ENCODE data around the gene FAM117B. TPM values are rescaled to one million over a fixed set of nuclear protein-coding genes. Genes with fewer than 3 reads are reported as not detected.

Gene FAM117B
- total RNA-seq, 2 donors from 2014 or later: 11.4 to 16.7 TPM

DNA sequence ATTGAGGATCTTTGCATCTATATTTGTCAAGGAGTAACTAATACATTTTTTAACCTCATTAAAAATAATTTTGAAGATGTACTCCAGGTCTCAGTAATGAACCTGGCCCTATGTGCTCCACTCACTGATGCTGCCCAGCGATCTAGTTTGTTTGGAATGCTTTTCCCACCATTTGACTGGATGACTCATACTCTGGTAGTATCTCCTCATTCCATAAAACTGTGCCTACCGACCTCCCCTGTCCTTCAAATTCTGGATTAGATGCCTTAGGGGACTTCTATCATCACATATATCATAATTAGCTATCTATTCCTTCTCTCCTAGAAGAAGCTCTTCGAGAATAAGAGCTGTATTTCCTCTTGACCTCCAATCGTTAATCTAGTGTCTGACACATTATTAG lies 83.8 kb downstream of the FAM117B start:
- Mint-ChIP-seq H3K4me3 (no peak overlapping the region), H3K9me3 (peaks cover 7 to 10% of the 10 kb centered on the region in 2 donors), H3K27ac (no peak overlapping the region), H3K4me1 (ENCODE audit: low read depth) (peaks cover 45% of the 10 kb centered on the region), H3K36me3 (ENCODE audit: insufficient read depth in 2 of 2) (peaks cover 12 to 20% of the 10 kb centered on the region in 2 donors), H3K27me3 (ENCODE audit: low read depth) (no peaks in the 10 kb centered on the region)
- no peak for DNase-seq
- ATAC-seq (replicated peaks in 1 of 2): no peak

DNA sequence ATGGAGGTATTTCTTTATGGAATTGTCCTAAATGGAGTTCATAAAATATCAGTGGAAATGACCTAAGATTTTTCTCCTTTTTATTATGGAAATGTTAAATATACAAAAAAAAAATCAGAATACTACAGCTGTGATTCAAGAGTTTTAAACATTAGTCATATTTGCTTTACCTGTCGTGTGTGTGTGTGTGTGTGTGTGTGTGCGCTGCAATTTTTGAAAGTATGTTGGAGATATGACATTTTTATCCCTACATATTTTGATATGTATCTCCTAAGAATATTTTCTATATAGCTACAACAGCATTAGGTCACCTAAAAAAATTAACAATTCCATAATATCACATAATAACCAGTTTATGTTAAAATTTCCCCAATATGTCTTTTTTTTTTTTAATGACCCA lies 85.5 kb downstream of the FAM117B start:
- peaks cover 7 to 10% of the 10 kb centered on the region in 2 donors for H3K9me3 Mint-ChIP-seq
- ATAC-seq (replicated peaks in 1 of 2) (no peak), DNase-seq (no peak)
- H3K4me1 Mint-ChIP-seq (ENCODE audit: low read depth): peaks cover 45% of the 10 kb centered on the region
- H3K4me3 Mint-ChIP-seq: no peak overlapping the region
- H3K27me3 Mint-ChIP-seq (ENCODE audit: low read depth): no peaks in the 10 kb centered on the region
- H3K36me3 Mint-ChIP-seq (ENCODE audit: insufficient read depth in 2 of 2): peaks cover 12 to 17% of the 10 kb centered on the region in 2 donors
- H3K27ac Mint-ChIP-seq: no peak overlapping the region

- peaks cover 42% of the 10 kb centered on the region for H3K4me1 Mint-ChIP-seq (ENCODE audit: low read depth)
- no peak overlapping the region for H3K27ac Mint-ChIP-seq
- no peak overlapping the region for H3K4me3 Mint-ChIP-seq
- H3K9me3 Mint-ChIP-seq: peaks cover under 1 to 3% of the 10 kb centered on the region in 2 donors
- no peaks in the 10 kb centered on the region for H3K27me3 Mint-ChIP-seq (ENCODE audit: low read depth)
- DNase-seq: no peak
- H3K36me3 Mint-ChIP-seq (ENCODE audit: insufficient read depth in 2 of 2): peaks cover 3 to 4% of the 10 kb centered on the region in 2 donors
- ATAC-seq (replicated peaks in 1 of 2): no peak
Measured at GRCh38 chr2:202721621-202722020, 86.9 kb downstream of the FAM117B start.

DNA sequence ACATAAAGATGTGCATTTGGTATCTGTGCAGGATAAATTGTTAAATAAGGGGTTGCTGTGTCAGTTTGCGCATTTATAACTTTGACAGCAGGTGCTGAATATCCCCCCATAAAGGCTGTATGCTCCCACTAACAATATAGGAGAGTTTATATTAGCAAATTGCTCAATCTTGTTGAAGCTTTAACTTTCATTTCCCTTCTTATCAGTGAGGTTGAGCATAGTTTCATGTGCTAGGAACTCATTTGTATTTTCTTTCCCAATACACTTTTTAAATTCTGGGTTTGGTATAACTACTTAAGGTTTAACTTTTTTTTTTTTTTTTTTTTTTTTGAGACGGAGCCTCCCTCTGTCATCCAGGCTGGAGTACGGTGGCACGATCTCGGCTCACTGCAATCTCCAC lies 89.0 kb downstream of the FAM117B start:
- Mint-ChIP-seq H3K27me3 (ENCODE audit: low read depth) (no peaks in the 10 kb centered on the region), H3K4me1 (ENCODE audit: low read depth) (peaks cover 24% of the 10 kb centered on the region), H3K9me3 (no peaks in the 10 kb centered on the region), H3K36me3 (ENCODE audit: insufficient read depth in 2 of 2) (peaks cover 0 to 2% of the 10 kb centered on the region in 2 donors), H3K4me3 (no peak overlapping the region), H3K27ac (no peak overlapping the region)
- DNase-seq: no peak
- no peak for ATAC-seq (replicated peaks in 1 of 2)

GRCh38 chr2:202726070-202726469 lies 91.3 kb downstream of the FAM117B start:
- ATAC-seq (replicated peaks in 1 of 2) (no peak), DNase-seq (no peak)
- H3K4me3 Mint-ChIP-seq: no peak overlapping the region
- no peaks in the 10 kb centered on the region for H3K9me3 Mint-ChIP-seq
- no peak overlapping the region for H3K27ac Mint-ChIP-seq
- no peaks in the 10 kb centered on the region for H3K27me3 Mint-ChIP-seq (ENCODE audit: low read depth)
- H3K36me3 Mint-ChIP-seq (ENCODE audit: insufficient read depth in 2 of 2): peaks cover 2 to 9% of the 10 kb centered on the region in 2 donors
- H3K4me1 Mint-ChIP-seq (ENCODE audit: low read depth): peaks cover 10% of the 10 kb centered on the region

DNA sequence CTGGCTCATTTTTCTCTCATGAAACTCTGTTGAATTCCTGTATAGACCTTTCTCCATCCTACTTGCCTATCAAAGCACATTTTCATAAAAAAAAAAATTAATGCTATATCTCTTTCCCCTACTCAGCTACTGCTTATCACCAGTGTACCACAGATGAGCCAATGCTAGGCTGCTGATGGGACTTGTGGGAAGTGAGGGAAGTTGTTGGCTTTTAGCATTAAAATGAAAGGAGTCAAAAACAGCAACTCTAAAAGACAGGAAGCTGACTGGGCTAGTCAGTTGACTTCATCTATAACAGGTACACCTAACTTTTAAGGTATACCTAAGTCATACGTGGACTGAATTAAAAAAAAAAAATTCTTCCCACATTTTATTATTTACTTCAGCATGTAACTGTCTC lies 102.1 kb downstream of the FAM117B start:
- ATAC-seq (replicated peaks in 1 of 2): no peak
- no peak for DNase-seq
- H3K9me3 Mint-ChIP-seq: peaks cover 0 to 7% of the 10 kb centered on the region in 2 donors
- no peak overlapping the region for H3K4me3 Mint-ChIP-seq
- peaks cover 9 to 35% of the 10 kb centered on the region in 2 donors for H3K36me3 Mint-ChIP-seq (ENCODE audit: insufficient read depth in 2 of 2)
- H3K27me3 Mint-ChIP-seq (ENCODE audit: low read depth): no peaks in the 10 kb centered on the region
- H3K27ac Mint-ChIP-seq: no peak overlapping the region
- H3K4me1 Mint-ChIP-seq (ENCODE audit: low read depth): no peaks in the 10 kb centered on the region

GRCh38 chr2:202743613-202744012 lies 108.8 kb downstream of the FAM117B start:
- peaks cover 6 to 15% of the 10 kb centered on the region in 2 donors for H3K9me3 Mint-ChIP-seq
- no peak overlapping the region for H3K27ac Mint-ChIP-seq
- H3K4me3 Mint-ChIP-seq: no peak overlapping the region
- peaks cover 5% of the 10 kb centered on the region for H3K4me1 Mint-ChIP-seq (ENCODE audit: low read depth)
- peaks cover 18 to 38% of the 10 kb centered on the region in 2 donors for H3K36me3 Mint-ChIP-seq (ENCODE audit: insufficient read depth in 2 of 2)
- no peaks in the 10 kb centered on the region for H3K27me3 Mint-ChIP-seq (ENCODE audit: low read depth)
- no peak for ATAC-seq (replicated peaks in 1 of 2)
- no peak for DNase-seq

GRCh38 chr2:202749477-202749876 lies 114.7 kb downstream of the FAM117B start:
- ATAC-seq (replicated peaks in 1 of 2): no peak
- peaks cover 6 to 11% of the 10 kb centered on the region in 2 donors for H3K9me3 Mint-ChIP-seq
- H3K4me3 Mint-ChIP-seq: no peak overlapping the region
- H3K4me1 Mint-ChIP-seq (ENCODE audit: low read depth): peaks cover 47% of the 10 kb centered on the region
- H3K27ac Mint-ChIP-seq: peak overlapping the region; percentile 91
- peaks cover 9 to 17% of the 10 kb centered on the region in 2 donors for H3K36me3 Mint-ChIP-seq (ENCODE audit: insufficient read depth in 2 of 2)
- DNase-seq: no peak
- H3K27me3 Mint-ChIP-seq (ENCODE audit: low read depth): no peaks in the 10 kb centered on the region

- Mint-ChIP-seq H3K27ac (peak overlapping the region; percentile 91), H3K36me3 (ENCODE audit: insufficient read depth in 2 of 2) (peaks cover 6 to 16% of the 10 kb centered on the region in 2 donors), H3K4me3 (peak overlapping the region; percentile 35 to 68), H3K27me3 (ENCODE audit: low read depth) (no peaks in the 10 kb centered on the region), H3K4me1 (ENCODE audit: low read depth) (peaks cover 54% of the 10 kb centered on the region), H3K9me3 (peaks cover 2 to 10% of the 10 kb centered on the region in 2 donors)
- DNase-seq: no peak
- peak; percentile 37 to 53 for ATAC-seq (replicated peaks in 1 of 2)
Measured at GRCh38 chr2:202750763-202751427, 116.1 kb downstream of the FAM117B start.

DNA sequence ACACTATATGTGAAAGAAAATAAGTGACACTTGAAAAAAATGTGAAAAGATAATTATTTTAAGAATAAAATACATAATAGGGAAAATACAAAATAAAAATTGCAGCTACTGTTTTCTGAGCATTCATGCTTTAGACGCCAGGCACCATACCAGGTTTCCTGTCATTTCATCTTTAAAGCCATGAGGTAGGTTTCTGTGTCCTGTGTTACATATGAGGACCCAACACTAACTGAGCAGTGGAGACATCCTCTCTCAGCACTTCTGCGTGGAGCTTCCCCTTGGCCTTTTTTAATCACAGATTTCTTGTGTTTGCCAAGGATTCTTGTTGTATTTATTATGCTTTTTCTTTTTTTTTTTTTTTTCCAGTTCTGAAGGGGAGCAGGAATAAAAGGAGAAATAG lies 117.3 kb downstream of the FAM117B start:
- Mint-ChIP-seq H3K27ac (peak overlapping the region; percentile 62), H3K4me1 (ENCODE audit: low read depth) (peaks cover 57% of the 10 kb centered on the region), H3K27me3 (ENCODE audit: low read depth) (no peaks in the 10 kb centered on the region), H3K36me3 (ENCODE audit: insufficient read depth in 2 of 2) (peaks cover 4 to 16% of the 10 kb centered on the region in 2 donors), H3K9me3 (peaks cover 2 to 10% of the 10 kb centered on the region in 2 donors), H3K4me3 (peak overlapping the region in 1 of 2 donors; percentile 27)
- DNase-seq (no peak), ATAC-seq (replicated peaks in 1 of 2) (no peak)

- peaks cover 4 to 18% of the 10 kb centered on the region in 2 donors for H3K36me3 Mint-ChIP-seq (ENCODE audit: insufficient read depth in 2 of 2)
- no peaks in the 10 kb centered on the region for H3K27me3 Mint-ChIP-seq (ENCODE audit: low read depth)
- no peak overlapping the region for H3K27ac Mint-ChIP-seq
- peaks cover 2 to 10% of the 10 kb centered on the region in 2 donors for H3K9me3 Mint-ChIP-seq
- peaks cover 54% of the 10 kb centered on the region for H3K4me1 Mint-ChIP-seq (ENCODE audit: low read depth)
- DNase-seq (no peak), ATAC-seq (replicated peaks in 1 of 2) (no peak)
- H3K4me3 Mint-ChIP-seq: no peak overlapping the region
Measured at GRCh38 chr2:202754936-202755335, 120.2 kb downstream of the FAM117B start.

DNA sequence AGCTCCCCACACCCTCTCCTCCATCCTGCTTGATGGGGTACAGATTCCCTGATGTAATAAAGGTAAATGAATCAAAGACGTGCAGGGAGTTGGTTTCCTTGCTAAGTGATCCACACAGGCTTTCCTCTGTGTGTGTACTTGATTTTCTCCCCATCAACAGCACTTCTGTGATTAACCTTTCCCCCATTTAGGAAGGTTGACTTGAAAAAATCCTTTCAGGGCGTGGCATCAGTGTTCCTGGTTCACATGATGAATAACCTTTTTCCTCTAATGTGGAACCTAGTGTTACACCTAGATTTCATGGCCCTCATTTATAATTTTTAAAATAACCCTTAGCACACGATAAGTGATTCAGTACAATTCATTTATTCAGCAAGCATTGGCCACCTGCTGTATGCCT lies 121.8 kb downstream of the FAM117B start:
- H3K4me3 Mint-ChIP-seq: no peak overlapping the region
- no peaks in the 10 kb centered on the region for H3K27me3 Mint-ChIP-seq (ENCODE audit: low read depth)
- ATAC-seq (replicated peaks in 1 of 2): no peak
- H3K4me1 Mint-ChIP-seq (ENCODE audit: low read depth): peaks cover 44% of the 10 kb centered on the region
- no peak for DNase-seq
- no peak overlapping the region for H3K27ac Mint-ChIP-seq
- H3K36me3 Mint-ChIP-seq (ENCODE audit: insufficient read depth in 2 of 2): peaks cover 4 to 18% of the 10 kb centered on the region in 2 donors
- H3K9me3 Mint-ChIP-seq: peaks cover 2 to 10% of the 10 kb centered on the region in 2 donors

- no peak for ATAC-seq (replicated peaks in 1 of 2)
Measured at GRCh38 chr2:202757339-202757738, 122.6 kb downstream of the FAM117B start.

GRCh38 chr2:202758128-202758527 lies 123.4 kb downstream of the FAM117B start:
- peaks cover 0 to 7% of the 10 kb centered on the region in 2 donors for H3K9me3 Mint-ChIP-seq
- H3K4me3 Mint-ChIP-seq: no peak overlapping the region
- DNase-seq: no peak
- no peak for ATAC-seq (replicated peaks in 1 of 2)
- H3K27me3 Mint-ChIP-seq (ENCODE audit: low read depth): no peaks in the 10 kb centered on the region
- H3K36me3 Mint-ChIP-seq (ENCODE audit: insufficient read depth in 2 of 2): peaks cover 2 to 14% of the 10 kb centered on the region in 2 donors
- no peak overlapping the region for H3K27ac Mint-ChIP-seq
- peaks cover 43% of the 10 kb centered on the region for H3K4me1 Mint-ChIP-seq (ENCODE audit: low read depth)

More at GRCh38 chr2:202757339-202757738, 122.6 kb downstream of the FAM117B start:
- no peak overlapping the region for H3K4me3 Mint-ChIP-seq
- peaks cover 2 to 18% of the 10 kb centered on the region in 2 donors for H3K36me3 Mint-ChIP-seq (ENCODE audit: insufficient read depth in 2 of 2)
- H3K27me3 Mint-ChIP-seq (ENCODE audit: low read depth): no peaks in the 10 kb centered on the region
- no peak for DNase-seq
- H3K27ac Mint-ChIP-seq: no peak overlapping the region
- H3K9me3 Mint-ChIP-seq: peaks cover 0 to 10% of the 10 kb centered on the region in 2 donors
- H3K4me1 Mint-ChIP-seq (ENCODE audit: low read depth): peaks cover 40% of the 10 kb centered on the region

Measured in activated T-cell treated with anti-CD3 and anti-CD28 coated beads, Interleukin-2, amount 50 U/mL, for 72 hours (primary cell).